ENCODE results near the gene RCAN2.

DNA sequence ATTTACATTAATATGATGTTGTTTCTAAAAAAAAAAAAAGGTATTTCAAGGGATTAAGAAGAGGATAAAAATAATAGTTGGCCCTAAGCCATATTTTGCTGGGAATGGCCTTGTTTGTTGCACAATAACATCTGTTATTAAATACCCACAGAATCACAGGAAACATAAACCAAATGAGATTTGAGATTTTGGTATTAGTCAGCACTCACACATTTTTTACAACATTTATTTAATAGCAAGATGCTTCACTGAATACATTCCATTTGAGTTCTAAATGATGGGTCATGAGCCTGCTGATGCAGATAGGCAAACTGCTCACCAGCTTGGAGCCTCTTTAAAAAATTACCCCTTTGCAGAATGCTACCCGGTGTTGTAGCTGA, 227.6 kb downstream of the RCAN2 start:
- TF ChIP-seq, protein P1, sequence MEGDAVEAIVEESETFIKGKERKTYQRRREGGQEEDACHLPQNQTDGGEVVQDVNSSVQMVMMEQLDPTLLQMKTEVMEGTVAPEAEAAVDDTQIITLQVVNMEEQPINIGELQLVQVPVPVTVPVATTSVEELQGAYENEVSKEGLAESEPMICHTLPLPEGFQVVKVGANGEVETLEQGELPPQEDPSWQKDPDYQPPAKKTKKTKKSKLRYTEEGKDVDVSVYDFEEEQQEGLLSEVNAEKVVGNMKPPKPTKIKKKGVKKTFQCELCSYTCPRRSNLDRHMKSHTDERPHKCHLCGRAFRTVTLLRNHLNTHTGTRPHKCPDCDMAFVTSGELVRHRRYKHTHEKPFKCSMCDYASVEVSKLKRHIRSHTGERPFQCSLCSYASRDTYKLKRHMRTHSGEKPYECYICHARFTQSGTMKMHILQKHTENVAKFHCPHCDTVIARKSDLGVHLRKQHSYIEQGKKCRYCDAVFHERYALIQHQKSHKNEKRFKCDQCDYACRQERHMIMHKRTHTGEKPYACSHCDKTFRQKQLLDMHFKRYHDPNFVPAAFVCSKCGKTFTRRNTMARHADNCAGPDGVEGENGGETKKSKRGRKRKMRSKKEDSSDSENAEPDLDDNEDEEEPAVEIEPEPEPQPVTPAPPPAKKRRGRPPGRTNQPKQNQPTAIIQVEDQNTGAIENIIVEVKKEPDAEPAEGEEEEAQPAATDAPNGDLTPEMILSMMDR (conservative IDR thresholded peaks at IDR 0.05 in 1 of 2, IDR thresholded peaks at IDR 0.05 in 1 of 2; ENCODE audit: extremely low read depth in 1 of 2, insufficient read depth in 1 of 2, low read depth in 1 of 2, low read length in 2 of 2) = no peak
- no peak for TF ChIP-seq EZH2 (IDR thresholded peaks at IDR 0.05; ENCODE audit: borderline replicate concordance, low read length)

Measured in mammary epithelial cell (primary cell).